ENCODE data around the gene WNT9B.

- TF ChIP-seq POLR2AphosphoS5 (IDR thresholded peaks at IDR 0.05; ENCODE audit: low read depth, low read length) (no peak), CTCF (IDR thresholded peaks at IDR 0.05) (no peak), REST (IDR thresholded peaks at IDR 0.05; ENCODE audit: insufficient read depth in 1 of 2, low read depth in 2 of 2, low read length in 1 of 2) (no peak)
Observed at GRCh38 chr17:46930051-46930450, 78.7 kb downstream of the WNT9B start.

Data from Panc1 (cell line).